Stimulated activated naive CD4-positive, alpha-beta T cell (primary cell): ENCODE data around the gene GNG11.

Experiments used
- DNase-seq, 6 experiments: peaks; one replicate each; lab custom pipeline; 2025; lab: John Stamatoyannopoulos, UW

GNG11 gene

GRCh38 chr7:93948106-93948505 lies 26.6 kb downstream of the GNG11 start:
- no peak for DNase-seq

GRCh38 chr7:93948873-93949272 lies 27.3 kb downstream of the GNG11 start:
- DNase-seq, result no peak

- DNase-seq, result no peak
Observed at GRCh38 chr7:93949423-93949822, 27.9 kb downstream of the GNG11 start.

GRCh38 chr7:93955304-93955703 lies 33.8 kb downstream of the GNG11 start:
- DNase-seq, result no peak

- DNase-seq, result no peak
Observed at GRCh38 chr7:93957767-93958166, 36.2 kb downstream of the GNG11 start.

- DNase-seq, result no peak
Observed at GRCh38 chr7:93958216-93958615, 36.7 kb downstream of the GNG11 start.

GRCh38 chr7:93958651-93959050 lies 37.1 kb downstream of the GNG11 start:
- no peak for DNase-seq

GRCh38 chr7:93960986-93961385 lies 39.5 kb downstream of the GNG11 start:
- DNase-seq, result no peak

- no peak for DNase-seq
Observed at GRCh38 chr7:93964262-93964661, 42.7 kb downstream of the GNG11 start.

- no peak for DNase-seq
Observed at GRCh38 chr7:93964813-93965212, 43.3 kb downstream of the GNG11 start.

- no peak for DNase-seq
Observed at GRCh38 chr7:93968911-93969620, 47.5 kb downstream of the GNG11 start.

- DNase-seq, result no peak
Observed at GRCh38 chr7:93972029-93972725, 50.6 kb downstream of the GNG11 start.

GRCh38 chr7:93973134-93973533 lies 51.6 kb downstream of the GNG11 start:
- no peak for DNase-seq

- no peak for DNase-seq
Observed at GRCh38 chr7:93977211-93977950, 55.8 kb downstream of the GNG11 start.
